ENCODE data around the gene PPIB.

PPIB gene

GRCh38 chr15:64138331-64138941 lies 24.4 kb downstream of the PPIB start:
- TF ChIP-seq, protein P1, sequence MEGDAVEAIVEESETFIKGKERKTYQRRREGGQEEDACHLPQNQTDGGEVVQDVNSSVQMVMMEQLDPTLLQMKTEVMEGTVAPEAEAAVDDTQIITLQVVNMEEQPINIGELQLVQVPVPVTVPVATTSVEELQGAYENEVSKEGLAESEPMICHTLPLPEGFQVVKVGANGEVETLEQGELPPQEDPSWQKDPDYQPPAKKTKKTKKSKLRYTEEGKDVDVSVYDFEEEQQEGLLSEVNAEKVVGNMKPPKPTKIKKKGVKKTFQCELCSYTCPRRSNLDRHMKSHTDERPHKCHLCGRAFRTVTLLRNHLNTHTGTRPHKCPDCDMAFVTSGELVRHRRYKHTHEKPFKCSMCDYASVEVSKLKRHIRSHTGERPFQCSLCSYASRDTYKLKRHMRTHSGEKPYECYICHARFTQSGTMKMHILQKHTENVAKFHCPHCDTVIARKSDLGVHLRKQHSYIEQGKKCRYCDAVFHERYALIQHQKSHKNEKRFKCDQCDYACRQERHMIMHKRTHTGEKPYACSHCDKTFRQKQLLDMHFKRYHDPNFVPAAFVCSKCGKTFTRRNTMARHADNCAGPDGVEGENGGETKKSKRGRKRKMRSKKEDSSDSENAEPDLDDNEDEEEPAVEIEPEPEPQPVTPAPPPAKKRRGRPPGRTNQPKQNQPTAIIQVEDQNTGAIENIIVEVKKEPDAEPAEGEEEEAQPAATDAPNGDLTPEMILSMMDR (IDR thresholded peaks at IDR 0.05; ENCODE audit: insufficient read depth, low read depth, low read length, missing control alignments), result no peak
- no peak overlapping the region for H3K4me3 ChIP-seq (ENCODE audit: low read depth, low read length)
- DNase-seq (ENCODE audit: low read depth), result no peak

GRCh38 chr15:64137226-64137833 lies 25.5 kb downstream of the PPIB start:
- no peak overlapping the region for H3K4me3 ChIP-seq (ENCODE audit: low read depth, low read length)
- TF ChIP-seq, protein P1 (IDR thresholded peaks at IDR 0.05; ENCODE audit: insufficient read depth, low read depth, low read length, missing control alignments), result peak; percentile 20
- DNase-seq (ENCODE audit: low read depth), result peak; percentile 21

GRCh38 chr15:64136347-64136746 lies 26.5 kb downstream of the PPIB start:
- H3K4me3 ChIP-seq (ENCODE audit: low read depth, low read length), result no peak overlapping the region
- TF ChIP-seq, protein P1 (IDR thresholded peaks at IDR 0.05; ENCODE audit: insufficient read depth, low read depth, low read length, missing control alignments), result no peak
- DNase-seq (ENCODE audit: low read depth), result no peak

DNA sequence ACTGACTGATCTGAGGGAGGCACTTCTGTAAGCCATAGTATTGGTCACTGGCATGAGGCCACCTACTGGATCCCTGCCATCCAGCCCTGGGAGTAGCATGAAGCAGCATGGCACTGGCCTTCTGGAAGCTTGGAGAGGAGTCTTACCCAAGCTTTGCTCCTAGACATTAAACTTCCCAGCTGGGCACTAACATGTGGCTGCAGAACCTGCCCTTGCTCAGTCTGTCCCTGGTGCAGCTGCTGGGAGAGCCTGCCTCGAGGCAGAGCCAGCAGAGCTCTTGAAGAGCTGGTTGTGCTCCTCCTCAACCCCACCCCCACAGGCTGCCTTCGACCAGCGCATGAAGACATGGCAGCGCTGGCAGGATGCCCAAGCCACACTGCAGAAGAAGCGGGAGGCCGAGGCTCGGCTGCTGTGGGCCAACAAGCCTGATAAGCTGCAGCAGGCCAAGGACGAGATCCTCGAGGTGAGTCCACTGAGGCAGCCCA lies 28.4 kb downstream of the PPIB start:
- no peak for DNase-seq (ENCODE audit: low read depth)

DNA sequence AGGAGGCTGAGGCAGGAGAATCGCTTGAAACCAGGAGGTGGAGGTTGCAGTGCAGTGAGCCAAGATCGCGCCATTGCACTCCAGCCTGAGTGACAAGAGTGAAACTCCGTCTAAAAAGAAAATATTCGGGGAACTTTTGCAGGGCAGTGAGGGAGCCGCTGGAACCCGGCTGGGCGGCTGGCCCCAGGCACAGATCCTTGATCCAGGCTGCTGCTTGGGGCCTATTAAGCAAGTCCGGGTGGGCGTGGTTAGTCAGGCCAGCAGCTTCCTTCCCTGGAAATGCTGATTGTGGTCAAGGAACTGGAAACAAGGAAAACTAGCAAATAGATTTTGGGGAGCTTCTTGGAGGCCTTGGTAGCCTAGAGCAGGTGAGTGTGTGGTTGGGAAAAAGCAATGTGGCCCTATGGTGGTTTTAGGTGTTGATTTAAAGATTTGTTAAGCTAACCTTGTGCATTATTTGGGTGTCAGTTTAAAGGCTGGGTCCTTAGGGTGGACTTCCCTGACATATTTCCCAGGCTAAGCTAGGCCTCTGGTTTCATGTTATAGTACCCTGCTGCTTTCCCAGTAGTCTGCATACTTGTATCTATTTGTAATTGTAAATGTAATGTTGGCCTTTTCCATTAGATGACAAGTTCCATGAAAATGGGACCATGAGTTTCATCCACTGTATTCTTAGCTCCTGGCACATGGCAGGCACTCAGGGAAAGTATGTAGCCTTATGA lies 29.0 kb downstream of the PPIB start:
- TF ChIP-seq, protein P1 (IDR thresholded peaks at IDR 0.05; ENCODE audit: insufficient read depth, low read depth, low read length, missing control alignments), result no peak
- no peak for DNase-seq (ENCODE audit: low read depth)

More for the DNA sequence above, 28.4 kb downstream of the PPIB start:
- no peak overlapping the region for H3K4me3 ChIP-seq (ENCODE audit: low read depth, low read length)
- TF ChIP-seq, protein P1 (IDR thresholded peaks at IDR 0.05; ENCODE audit: insufficient read depth, low read depth, low read length, missing control alignments), result no peak

GRCh38 chr15:64132217-64132616 lies 30.6 kb downstream of the PPIB start:
- DNase-seq (ENCODE audit: low read depth), result no peak
- TF ChIP-seq, protein P1 (IDR thresholded peaks at IDR 0.05; ENCODE audit: insufficient read depth, low read depth, low read length, missing control alignments), result no peak
- H3K4me3 ChIP-seq (ENCODE audit: low read depth, low read length), result no peak overlapping the region

More for the DNA sequence above, 29.0 kb downstream of the PPIB start:
- no peak overlapping the region for H3K4me3 ChIP-seq (ENCODE audit: low read depth, low read length)
